GM12878 (cell line): ENCODE results near the gene FAT1. TPM values are rescaled to one million over a fixed set of nuclear protein-coding genes. Genes with fewer than 3 reads are reported as not detected.

Experiments
- ATAC-seq: fragments of 200-7000 bp; cut with Tn5 transposase; 3 replicates; pipeline ENCODE4 v1.9.1; 2020; ENCODE audit warnings: mild to moderate bottlenecking, moderate library complexity
- BruUV-seq: library from RNA; stranded (reverse); fragments of 400-500 nt; replicated peaks from 2 replicates; lab custom pipeline; 2021; lab: Mats Ljungman, UMichigan
- CTCF ChIA-PET: fragments of 300-600 bp; sonication (Branson Sonifier 250); formaldehyde crosslinking; extraction: SDS; loops from one replicate; lab custom pipeline; 2021; ENCODE audit warnings: inconsistent platforms; lab: Yijun Ruan, JAX
- POLR2A ChIA-PET: fragments of 350-600 bp; formaldehyde crosslinking; extraction: SDS; loops from one replicate; lab custom pipeline; 2021; ENCODE audit warnings: inconsistent platforms; lab: Charles Lee
- RAD21 ChIA-PET: fragments of 300-600 bp; sonication (Branson Sonifier 250); formaldehyde crosslinking; loops from one replicate; lab custom pipeline; 2023; ENCODE audit warnings: antibody characterized with exemption; ENCODE audit not compliant: unreplicated experiment; lab: Charles Lee
- SMC1A ChIA-PET: fragments of 300-600 bp; sonication (Branson Sonifier 250); formaldehyde crosslinking; loops from one replicate; lab custom pipeline; 2023; ENCODE audit not compliant: unreplicated experiment, uncharacterized antibody; lab: Charles Lee
- DNase-seq: peaks from one replicate; pipeline ENCODE4 v3.0.0-alpha.2; 2011; ENCODE audit warnings: low read depth, low spot score
- FAIRE-seq: peaks from 3 replicates; lab custom pipeline; 2011; peaks lifted over from hg19 to GRCh38; lab: Jason Lieb, UNC
- H2AFZ ChIP-seq: 2 replicates; pipeline ENCODE4 v1.6.0; 2011; ENCODE audit warnings: low read depth, low read length, control low read depth; ENCODE audit not compliant: control insufficient read depth
- H3K27ac ChIP-seq: 2 replicates; pipeline ENCODE4 v1.5.1; 2011; ENCODE audit warnings: control low read depth; ENCODE audit not compliant: control insufficient read depth, insufficient read depth
- H3K27me3 ChIP-seq, 2 experiments: replicated peaks in 1 of 2; 2 replicates each; pipeline versions ENCODE4 v1.6.0 to v1.6.1; 2011; ENCODE audit warnings: low read length in 1 of 2; ENCODE audit not compliant: control insufficient read depth in 2 of 2, insufficient read depth in 2 of 2
- H3K36me3 ChIP-seq, 2 experiments: 2 replicates each; pipeline ENCODE4 v1.5.1; 2011; ENCODE audit warnings: low read length in 1 of 2; ENCODE audit not compliant: control insufficient read depth in 2 of 2, insufficient read depth in 2 of 2
- H3K4me1 ChIP-seq: 2 replicates; pipeline ENCODE4 v1.6.1; 2011; ENCODE audit warnings: mild to moderate bottlenecking, low read length, moderate library complexity, mixed read lengths; ENCODE audit not compliant: control insufficient read depth, insufficient read depth
- H3K4me2 ChIP-seq: 2 replicates; pipeline ENCODE4 v1.6.0; 2011; ENCODE audit warnings: control low read depth; ENCODE audit not compliant: control insufficient read depth, insufficient read depth
- H3K4me3 ChIP-seq: fragments of 200-600 bp; sonication (generic); 2 replicates; pipeline ENCODE4 v1.5.1; 2016
- H3K79me2 ChIP-seq: 2 replicates; pipeline ENCODE4 v1.6.0; 2011; ENCODE audit warnings: low read length; ENCODE audit not compliant: control insufficient read depth, insufficient read depth
- H3K9ac ChIP-seq: 2 replicates; pipeline ENCODE4 v1.8.0; 2011; ENCODE audit warnings: low read length, control low read depth, mixed read lengths; ENCODE audit not compliant: control insufficient read depth, insufficient read depth
- H3K9me3 ChIP-seq: replicated peaks from 3 replicates; pipeline ENCODE4 v1.5.1; 2011; ENCODE audit warnings: mild to moderate bottlenecking, low read length; ENCODE audit not compliant: control insufficient read depth, insufficient read depth
- H4K20me1 ChIP-seq: 2 replicates; pipeline ENCODE4 v1.6.0; 2011; ENCODE audit not compliant: control insufficient read depth, insufficient read depth
- BCL11A ChIP-seq: IDR thresholded peaks from 2 replicates; pipeline ENCODE4 v1.6.1; 2011; ENCODE audit warnings: low read depth, low read length
- CHD4 ChIP-seq: fragments of 200-600 bp; sonication (generic); IDR thresholded peaks from 2 replicates; pipeline ENCODE4 v1.6.1; 2016; ENCODE audit warnings: mild to moderate bottlenecking
- ESRRA ChIP-seq: IDR thresholded peaks from 2 replicates; pipeline ENCODE4 v1.6.1; 2012; ENCODE audit warnings: mild to moderate bottlenecking, low read length, improper control_type of control experiment
- MXI1 ChIP-seq: fragments of 150-350 bp; IDR thresholded peaks from 2 replicates; pipeline ENCODE4 v1.6.1; 2011; ENCODE audit warnings: low read depth, mild to moderate bottlenecking, inconsistent platforms, low read length, improper control_type of control experiment
- NRF1 ChIP-seq: conservative IDR thresholded peaks from 2 replicates; pipeline ENCODE4 v1.6.1; 2011; ENCODE audit warnings: mild to moderate bottlenecking, low read depth, low read length, improper control_type of control experiment
- POU2F2 ChIP-seq: IDR thresholded peaks from 3 replicates; pipeline ENCODE4 v1.6.1; 2011; ENCODE audit warnings: low read depth, mild to moderate bottlenecking, low read length, borderline replicate concordance
- SIN3A ChIP-seq: IDR thresholded peaks from 2 replicates; pipeline ENCODE4 v1.6.1; 2012; ENCODE audit warnings: low read depth, low read length, improper control_type of control experiment
- TAF1 ChIP-seq: IDR thresholded peaks from 2 replicates; pipeline ENCODE4 v1.6.1; 2011; ENCODE audit warnings: mild to moderate bottlenecking, low read depth, low read length, borderline replicate concordance
- WGBS: methylation state at CpG from one replicate; pipeline ENCODE4 v1.1.6; 2016; ENCODE audit warnings: low lambda C conversion rate; ENCODE audit not compliant: insufficient replicate concordance, insufficient coverage; ENCODE audit errors: missing lambda C conversion rate; 5-methylcytosine and 5-hydroxymethylcytosine counted together
- in situ Hi-C: fragments of 300-500 bp; cut with MboI; formaldehyde crosslinking; loops from 9 replicates; pipeline ENCODE4 v1.14.3; 2018; ENCODE audit warnings: mixed read lengths
- intact Hi-C: fragments of 100-400 bp; cut with micrococcal nuclease; formaldehyde crosslinking; loops from one replicate; pipeline ENCODE4 v1.14.2; 2022; ENCODE audit not compliant: unreplicated experiment
- polyA plus RNA-seq, 11 experiments: library from polyadenylated mRNA; depleted of rRNA in 4 of 11; unstranded in 6 of 11; stranded (reverse) in 5 of 11; fragments of >200 nt; fragmentation: Nextera tagmentation in 4 of 11; fragmentation: Illumina TruSeq in 1 of 11; extraction: Ambion mirVana in 4 of 11; extraction: Trizol in 1 of 11; gene quantifications; 1 replicate in 1 of 11; 2 replicates in 10 of 11; pipeline versions ENCODE4 v1.2.1 to v1.2.3, GENCODE V29; 2011 to 2016; ENCODE audit warnings: inconsistent platforms in 2 of 11, missing spikeins in 2 of 11, low read depth in 1 of 11
- total RNA-seq, 4 experiments: library from RNA; depleted of rRNA in 3 of 4; stranded (reverse); fragments of >200 nt in 3 of 4; fragmentation: Illumina TruSeq in 1 of 4; extraction: Trizol in 1 of 4; gene quantifications; 2 replicates each; pipeline versions ENCODE4 v1.2.1 to v1.2.3, GENCODE V29; 2013 to 2021
- TF ChIP-seq, protein P1 (sequence below): IDR thresholded peaks from 2 replicates; pipeline ENCODE4 v1.6.1; 2012; ENCODE audit warnings: improper control_type of control experiment, low read depth, low read length; ENCODE audit not compliant: insufficient replicate concordance
- TF ChIP-seq, protein P2 (sequence below): fragments of 450-650 bp; IDR thresholded peaks from 2 replicates; pipeline ENCODE4 v1.6.1; 2017; ENCODE audit warnings: mild to moderate bottlenecking, low read depth, inconsistent platforms; ENCODE audit not compliant: poor library complexity, severe bottlenecking

The FAT1 gene
- total and polyA plus RNA-seq, 10 of the 15 experiments (the other 5 are each of a cell fraction or from before 2014, with no cell fraction given) = 0.04 to 11.8 (median 0.11) TPM; not detected in 1

DNA sequence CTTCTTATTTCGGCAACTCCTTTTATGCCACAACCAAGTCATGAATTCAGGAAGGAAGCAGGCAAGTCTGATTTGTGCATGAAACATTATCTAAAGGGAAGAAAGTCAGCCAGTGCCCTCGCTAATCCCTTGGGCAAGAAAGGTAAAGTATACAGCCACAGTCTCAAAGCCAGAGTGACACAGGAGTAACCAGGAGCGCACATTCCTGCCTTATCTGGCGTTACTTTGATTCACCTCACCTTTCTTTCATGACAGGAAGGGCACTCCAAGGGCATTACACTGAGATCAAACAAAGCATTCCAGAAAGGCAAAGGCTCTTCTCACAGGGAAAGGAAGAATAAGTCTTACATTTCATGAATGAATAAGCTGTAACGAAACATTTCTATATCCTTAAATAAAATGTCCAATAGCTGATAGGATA lies 38.8 kb downstream of the FAT1 start (continued):
- TF ChIP-seq, protein P1, sequence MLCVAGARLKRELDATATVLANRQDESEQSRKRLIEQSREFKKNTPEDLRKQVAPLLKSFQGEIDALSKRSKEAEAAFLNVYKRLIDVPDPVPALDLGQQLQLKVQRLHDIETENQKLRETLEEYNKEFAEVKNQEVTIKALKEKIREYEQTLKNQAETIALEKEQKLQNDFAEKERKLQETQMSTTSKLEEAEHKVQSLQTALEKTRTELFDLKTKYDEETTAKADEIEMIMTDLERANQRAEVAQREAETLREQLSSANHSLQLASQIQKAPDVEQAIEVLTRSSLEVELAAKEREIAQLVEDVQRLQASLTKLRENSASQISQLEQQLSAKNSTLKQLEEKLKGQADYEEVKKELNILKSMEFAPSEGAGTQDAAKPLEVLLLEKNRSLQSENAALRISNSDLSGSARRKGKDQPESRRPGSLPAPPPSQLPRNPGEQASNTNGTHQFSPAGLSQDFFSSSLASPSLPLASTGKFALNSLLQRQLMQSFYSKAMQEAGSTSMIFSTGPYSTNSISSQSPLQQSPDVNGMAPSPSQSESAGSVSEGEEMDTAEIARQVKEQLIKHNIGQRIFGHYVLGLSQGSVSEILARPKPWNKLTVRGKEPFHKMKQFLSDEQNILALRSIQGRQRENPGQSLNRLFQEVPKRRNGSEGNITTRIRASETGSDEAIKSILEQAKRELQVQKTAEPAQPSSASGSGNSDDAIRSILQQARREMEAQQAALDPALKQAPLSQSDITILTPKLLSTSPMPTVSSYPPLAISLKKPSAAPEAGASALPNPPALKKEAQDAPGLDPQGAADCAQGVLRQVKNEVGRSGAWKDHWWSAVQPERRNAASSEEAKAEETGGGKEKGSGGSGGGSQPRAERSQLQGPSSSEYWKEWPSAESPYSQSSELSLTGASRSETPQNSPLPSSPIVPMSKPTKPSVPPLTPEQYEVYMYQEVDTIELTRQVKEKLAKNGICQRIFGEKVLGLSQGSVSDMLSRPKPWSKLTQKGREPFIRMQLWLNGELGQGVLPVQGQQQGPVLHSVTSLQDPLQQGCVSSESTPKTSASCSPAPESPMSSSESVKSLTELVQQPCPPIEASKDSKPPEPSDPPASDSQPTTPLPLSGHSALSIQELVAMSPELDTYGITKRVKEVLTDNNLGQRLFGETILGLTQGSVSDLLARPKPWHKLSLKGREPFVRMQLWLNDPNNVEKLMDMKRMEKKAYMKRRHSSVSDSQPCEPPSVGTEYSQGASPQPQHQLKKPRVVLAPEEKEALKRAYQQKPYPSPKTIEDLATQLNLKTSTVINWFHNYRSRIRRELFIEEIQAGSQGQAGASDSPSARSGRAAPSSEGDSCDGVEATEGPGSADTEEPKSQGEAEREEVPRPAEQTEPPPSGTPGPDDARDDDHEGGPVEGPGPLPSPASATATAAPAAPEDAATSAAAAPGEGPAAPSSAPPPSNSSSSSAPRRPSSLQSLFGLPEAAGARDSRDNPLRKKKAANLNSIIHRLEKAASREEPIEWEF = no peak
- no peak for TF ChIP-seq TAF1
- TF ChIP-seq POU2F2 = no peak
- TF ChIP-seq CHD4 = no peak
- TF ChIP-seq SIN3A = no peak

DNA sequence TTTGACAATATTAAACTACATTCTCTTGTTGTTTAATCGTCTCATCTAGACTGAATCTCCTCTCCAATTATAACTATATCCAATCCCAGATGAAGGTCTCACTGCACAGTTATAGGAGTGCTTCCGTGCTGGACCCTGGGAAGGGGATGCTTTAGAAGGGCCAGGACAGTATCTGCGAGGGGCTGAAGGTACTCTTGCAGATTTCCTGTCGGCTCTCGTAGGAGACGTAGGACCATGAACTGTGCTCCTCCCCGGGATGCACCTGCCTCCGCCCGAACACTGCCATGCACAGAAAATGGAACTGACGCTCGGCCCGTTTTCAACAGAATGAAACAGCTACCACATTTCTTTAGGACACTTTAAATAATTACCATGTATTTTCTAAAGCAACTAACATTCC lies 39.4 kb downstream of the FAT1 start:
- Histone ChIP-seq H3K9me3 (no peaks in the 10 kb centered on the region), H3K9ac (no peak overlapping the region), H3K4me2 (no peak overlapping the region), H3K4me1 (no peaks in the 10 kb centered on the region), H3K79me2 (no peaks in the 10 kb centered on the region), H3K4me3 (no peak overlapping the region), H3K27me3 (no peaks in the 10 kb centered on the region), H4K20me1 (no peaks in the 10 kb centered on the region), H2AFZ (no peak overlapping the region), H3K36me3 (no peaks in the 10 kb centered on the region), H3K27ac (no peak overlapping the region)
- ATAC-seq (no peak), FAIRE-seq (no peak), DNase-seq (no peak)
- WGBS = 48% methylated on average over 12 of the region's 12 CpGs
- TF ChIP-seq MXI1 = no peak
- TF ChIP-seq ESRRA = no peak
- no peak for TF ChIP-seq BCL11A
- TF ChIP-seq NRF1 = no peak
- TF ChIP-seq, protein P2, sequence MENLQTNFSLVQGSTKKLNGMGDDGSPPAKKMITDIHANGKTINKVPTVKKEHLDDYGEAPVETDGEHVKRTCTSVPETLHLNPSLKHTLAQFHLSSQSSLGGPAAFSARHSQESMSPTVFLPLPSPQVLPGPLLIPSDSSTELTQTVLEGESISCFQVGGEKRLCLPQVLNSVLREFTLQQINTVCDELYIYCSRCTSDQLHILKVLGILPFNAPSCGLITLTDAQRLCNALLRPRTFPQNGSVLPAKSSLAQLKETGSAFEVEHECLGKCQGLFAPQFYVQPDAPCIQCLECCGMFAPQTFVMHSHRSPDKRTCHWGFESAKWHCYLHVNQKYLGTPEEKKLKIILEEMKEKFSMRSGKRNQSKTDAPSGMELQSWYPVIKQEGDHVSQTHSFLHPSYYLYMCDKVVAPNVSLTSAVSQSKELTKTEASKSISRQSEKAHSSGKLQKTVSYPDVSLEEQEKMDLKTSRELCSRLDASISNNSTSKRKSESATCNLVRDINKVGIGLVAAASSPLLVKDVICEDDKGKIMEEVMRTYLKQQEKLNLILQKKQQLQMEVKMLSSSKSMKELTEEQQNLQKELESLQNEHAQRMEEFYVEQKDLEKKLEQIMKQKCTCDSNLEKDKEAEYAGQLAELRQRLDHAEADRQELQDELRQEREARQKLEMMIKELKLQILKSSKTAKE = no peak
- RAD21 ChIA-PET = no interaction called here
- CTCF ChIA-PET = no interaction called here
- intact Hi-C loops (no loop called here), in situ Hi-C loops (no loop called here)
- POLR2A ChIA-PET = no interaction called here
- no TSS peak for BruUV-seq
- SMC1A ChIA-PET = no interaction called here
